NCI-H146 treated with DMSO at 0.1 percent for 48 hours (cell line): ENCODE data around the gene ANKS1A.

Source experiments
- DNase-seq: peaks from one replicate; lab custom pipeline; 2025; ENCODE audit not compliant: unreplicated experiment; lab: John Stamatoyannopoulos, UW

Gene ANKS1A

GRCh38 chr6:35082733-35083403, 193.8 kb downstream of the ANKS1A start:
- no peak for DNase-seq

GRCh38 chr6:35083507-35083906, 194.5 kb downstream of the ANKS1A start:
- no peak for DNase-seq

GRCh38 chr6:35084041-35084491, 195.0 kb downstream of the ANKS1A start:
- no peak for DNase-seq

GRCh38 chr6:35084511-35085203, 195.6 kb downstream of the ANKS1A start:
- DNase-seq: no peak

GRCh38 chr6:35085359-35086281, 196.6 kb downstream of the ANKS1A start:
- no peak for DNase-seq

GRCh38 chr6:35086282-35086632, 197.2 kb downstream of the ANKS1A start:
- DNase-seq: no peak

GRCh38 chr6:35086636-35087360, 197.7 kb downstream of the ANKS1A start:
- DNase-seq: no peak

DNA sequence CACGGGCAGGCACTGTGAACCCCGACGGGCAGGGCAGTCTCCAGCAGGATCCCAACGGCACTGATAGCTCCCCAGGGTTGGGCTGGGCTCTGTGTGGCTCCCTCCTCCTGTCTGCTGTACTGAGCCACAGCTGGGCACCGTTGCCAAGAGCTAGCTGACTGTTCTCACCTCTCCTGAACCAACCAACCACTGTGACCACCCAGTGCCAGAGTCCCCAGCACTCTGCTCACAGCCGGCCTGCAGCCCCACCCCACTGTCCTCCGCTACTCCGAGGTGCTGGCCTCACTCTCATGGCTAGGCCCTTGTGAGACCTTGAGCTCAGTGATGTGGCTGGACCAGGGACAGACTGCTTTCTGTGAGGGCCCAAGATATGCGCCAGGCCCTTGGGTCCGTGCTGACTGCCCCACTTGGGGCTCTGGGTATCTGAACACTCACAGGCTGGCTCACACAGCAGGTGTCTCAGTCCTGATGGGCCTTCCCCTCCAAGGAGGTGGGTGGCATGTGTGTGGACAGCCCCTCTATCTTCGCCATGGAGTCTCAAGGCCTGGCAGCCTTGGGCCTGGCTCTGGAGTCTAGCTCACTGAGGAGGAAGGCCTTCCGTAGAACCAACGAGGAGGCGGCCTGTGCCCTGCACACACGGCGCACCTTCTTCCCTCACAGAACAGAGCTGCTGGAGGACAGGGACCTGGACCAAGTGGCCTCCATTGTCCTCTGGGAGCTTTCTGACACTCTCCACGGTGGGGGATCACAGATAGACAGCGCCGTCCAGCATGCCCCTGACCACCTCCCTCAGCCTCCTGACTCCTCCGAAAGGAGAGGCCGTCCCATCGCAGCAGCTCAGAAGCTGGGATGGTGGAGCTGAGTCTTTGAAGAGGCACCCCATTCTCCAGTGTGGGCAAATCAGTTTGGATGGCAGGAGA, 198.6 kb downstream of the ANKS1A start:
- DNase-seq: no peak

DNA sequence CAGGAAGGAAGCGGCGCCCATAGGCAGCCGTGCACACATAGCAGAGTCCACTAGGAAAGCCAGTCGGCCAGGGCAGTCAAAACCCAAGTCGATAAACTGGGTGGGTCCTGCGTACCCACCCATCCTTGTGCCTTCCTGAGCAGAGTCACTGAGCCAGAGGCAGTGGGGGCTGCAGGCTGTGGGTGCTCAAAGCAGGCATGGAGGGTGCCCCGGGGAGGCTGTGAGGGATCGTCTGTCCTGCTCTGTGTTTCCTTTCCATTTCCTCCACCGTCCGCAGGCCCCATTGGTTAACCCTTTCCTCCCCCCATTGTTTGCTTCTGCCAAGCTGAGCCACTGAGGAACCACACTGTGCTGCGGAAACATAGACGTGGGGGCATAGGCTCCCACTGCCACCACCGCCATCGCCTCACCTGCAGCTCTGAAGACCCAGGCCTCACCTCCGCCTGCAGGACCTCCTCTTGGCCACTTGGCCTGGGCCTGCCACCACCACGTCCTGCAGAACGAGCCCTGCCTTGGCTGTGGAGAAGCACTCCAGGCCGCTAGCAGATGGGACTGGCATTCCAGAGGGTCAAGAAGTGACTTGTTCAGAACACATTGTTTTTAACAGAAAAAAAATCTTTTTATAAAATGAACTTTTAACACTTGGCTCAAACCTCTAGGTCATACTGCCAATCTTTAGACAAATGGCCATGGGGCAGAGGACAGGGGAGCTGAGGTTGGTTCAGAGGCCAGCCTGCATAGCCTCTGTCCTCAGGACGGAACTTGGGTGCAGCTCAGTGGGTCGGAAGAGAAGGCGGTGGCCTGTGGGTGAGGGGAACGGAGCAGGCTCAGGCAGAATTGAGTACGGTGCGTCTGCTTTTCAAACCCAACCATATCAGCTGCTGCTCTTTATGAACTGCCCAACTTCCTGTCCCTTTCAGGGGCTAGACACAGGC, 199.5 kb downstream of the ANKS1A start:
- no peak for DNase-seq

DNA sequence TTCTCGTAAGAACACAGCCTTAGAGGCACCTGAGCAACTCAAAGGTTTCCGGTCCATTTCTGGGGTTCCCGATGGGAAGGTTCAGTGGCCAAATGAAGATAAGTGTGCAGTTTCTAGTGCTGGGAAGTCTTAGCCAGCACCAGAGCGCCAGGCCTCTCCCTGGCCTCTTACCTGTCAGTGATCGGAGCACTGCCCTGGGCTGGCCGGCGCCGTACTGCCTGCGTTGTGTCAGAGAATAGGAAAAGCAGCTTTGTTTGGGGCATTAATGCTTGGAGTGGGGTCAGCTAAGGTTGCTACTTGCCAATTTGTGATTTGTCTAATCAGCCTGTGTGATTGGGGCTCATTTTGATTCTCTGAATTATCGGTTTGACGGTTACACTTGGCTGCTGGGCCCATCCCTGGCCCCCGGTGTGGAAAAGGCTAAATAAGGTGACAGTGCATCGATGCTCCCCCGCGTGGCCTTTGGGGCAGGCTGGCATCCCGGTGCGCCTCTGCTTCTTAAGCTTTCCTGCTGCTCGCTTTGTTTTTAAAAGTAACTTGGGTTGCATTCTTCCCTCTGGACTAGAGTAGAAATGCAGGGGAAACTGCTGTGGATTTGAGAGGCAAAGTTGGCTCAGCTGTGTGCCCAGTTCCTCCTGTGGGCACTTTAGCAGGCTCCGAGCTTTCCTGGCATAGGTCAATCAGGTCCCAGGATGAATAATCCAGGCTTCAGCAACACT, 200.3 kb downstream of the ANKS1A start:
- DNase-seq: no peak

DNA sequence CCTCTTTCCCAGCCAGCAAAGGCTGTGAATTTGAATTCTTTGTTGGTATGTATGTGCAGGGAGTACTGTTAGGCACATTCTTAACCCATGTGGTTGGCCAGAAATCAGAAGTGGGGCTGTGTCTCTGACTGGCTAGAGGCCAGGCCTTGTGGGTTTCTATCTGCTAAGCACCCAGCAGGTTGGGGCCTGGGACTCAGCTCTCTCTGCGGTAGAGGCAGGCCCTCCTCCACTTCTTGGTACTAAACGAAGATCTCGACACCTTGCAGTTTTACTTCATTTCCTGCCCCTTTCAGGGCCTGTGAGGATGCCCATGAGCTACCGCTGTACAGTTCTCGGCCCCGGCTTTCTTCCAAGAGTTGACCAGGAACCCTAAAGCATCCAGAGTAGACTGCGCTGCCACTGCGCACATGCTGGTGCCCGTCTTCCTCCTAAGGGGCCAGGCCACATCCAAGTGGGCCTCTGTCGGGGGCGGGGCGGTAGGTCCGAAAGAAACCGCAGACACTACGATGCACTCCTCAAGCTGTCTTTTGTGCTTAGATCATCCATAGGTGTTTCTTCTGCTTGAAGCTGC, 201.0 kb downstream of the ANKS1A start:
- DNase-seq: no peak

DNA sequence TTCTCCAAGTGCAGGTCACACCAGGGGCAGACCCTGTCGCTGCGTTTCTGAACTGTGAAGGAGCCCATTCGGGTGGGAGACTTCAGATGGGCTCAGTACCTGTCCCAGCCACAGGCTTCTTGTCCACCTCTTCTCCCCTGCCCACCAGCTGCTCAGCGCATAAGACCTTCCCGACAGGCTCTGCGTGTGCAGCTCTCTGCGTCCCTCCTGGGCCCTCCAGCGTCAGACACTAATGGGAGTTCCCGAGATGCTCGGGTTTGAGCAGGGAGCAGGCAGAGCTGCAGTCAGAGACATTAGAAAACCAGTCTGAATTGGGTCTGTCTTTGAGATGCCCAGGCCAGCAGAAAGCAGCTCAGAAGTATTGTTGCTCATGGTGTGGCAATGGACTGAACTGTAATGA, 201.7 kb downstream of the ANKS1A start:
- no peak for DNase-seq

DNA sequence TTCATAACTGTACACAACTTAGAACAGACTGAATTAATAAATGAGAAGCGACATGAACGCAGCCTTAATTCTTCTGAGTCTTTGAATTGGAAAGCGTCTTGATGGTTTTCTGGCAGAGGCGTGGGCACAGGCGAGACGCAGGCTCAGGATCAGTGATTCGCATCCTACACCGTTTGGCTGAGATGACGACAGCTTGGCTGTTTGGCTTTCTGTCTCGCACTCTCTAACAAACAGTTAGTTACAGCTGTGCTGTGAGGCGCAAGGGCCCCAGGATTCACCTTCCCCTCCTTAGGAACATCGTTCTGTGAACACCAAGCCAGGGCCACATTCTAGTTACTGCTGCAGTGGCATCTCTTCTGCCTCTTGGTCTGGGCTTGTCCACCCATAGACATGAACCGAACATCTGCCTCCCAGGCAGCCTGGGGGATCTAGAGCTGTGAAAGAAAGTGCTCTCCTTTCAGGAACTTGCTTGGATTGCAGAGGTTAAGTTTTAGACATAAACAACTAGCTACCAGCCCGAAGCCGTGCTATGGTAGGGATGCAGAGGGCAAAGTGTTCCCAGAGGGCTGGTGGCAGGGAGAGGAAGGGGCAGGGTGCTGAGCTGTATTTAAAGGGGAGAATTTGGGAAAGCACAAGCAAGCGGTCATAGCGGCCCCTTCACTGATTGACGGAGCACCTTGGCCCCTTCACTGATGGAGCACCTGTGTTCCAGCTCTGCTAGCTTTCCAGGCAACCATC, 202.5 kb downstream of the ANKS1A start:
- DNase-seq: peak; percentile 8

DNA sequence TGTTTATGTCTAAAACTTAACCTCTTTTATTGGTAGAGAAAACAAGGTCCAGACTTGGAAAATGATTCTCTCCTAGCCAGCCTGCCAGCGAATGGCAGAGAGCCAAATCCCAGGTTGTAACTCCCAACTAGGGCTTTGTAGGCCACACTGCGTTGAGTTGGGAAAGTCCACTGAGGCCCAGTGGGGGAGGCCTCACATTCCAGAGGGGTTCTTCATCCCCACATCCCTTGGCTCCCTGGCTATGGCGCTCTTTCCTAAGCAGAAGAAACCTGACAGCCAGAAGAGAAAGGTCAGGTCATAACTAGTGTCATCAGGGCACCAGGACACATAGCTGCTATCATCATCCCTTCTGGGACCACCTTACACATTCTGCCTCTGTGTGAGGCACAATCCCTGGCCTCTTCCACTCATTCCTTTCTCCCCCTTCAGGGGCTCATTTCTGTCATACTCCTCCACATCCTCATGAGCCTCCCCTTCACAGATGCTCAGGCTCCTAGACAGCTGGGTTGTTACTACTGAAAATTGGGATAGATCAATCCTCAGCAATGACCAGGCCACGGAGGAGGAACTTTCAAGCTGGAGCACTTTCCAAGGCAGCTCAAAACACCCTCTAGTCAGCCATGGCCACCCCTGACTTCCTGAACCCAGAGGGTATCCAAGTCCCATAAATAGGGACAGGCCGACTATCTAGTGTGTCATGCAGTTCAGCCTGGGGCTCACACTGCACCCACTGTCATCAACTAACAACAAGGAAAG, 203.5 kb downstream of the ANKS1A start:
- no peak for DNase-seq

GRCh38 chr6:35093118-35093445, 204.0 kb downstream of the ANKS1A start:
- no peak for DNase-seq

GRCh38 chr6:35093783-35094182, 204.7 kb downstream of the ANKS1A start:
- no peak for DNase-seq

- DNase-seq: no peak
These were observed 205.1 kb downstream of the ANKS1A start for GRCh38 chr6:35094183-35094582.
